D721Med (cell line): ENCODE results near the gene PSME3IP1.

Source experiments
- DNase-seq: peaks from one replicate; pipeline ENCODE4 v3.0.0; 2011; ENCODE audit warnings: low spot score; ENCODE audit not compliant: insufficient read length
- FAIRE-seq: peaks from 2 replicates; lab custom pipeline; 2011; peaks lifted over from hg19 to GRCh38; lab: Jason Lieb, UNC
- TF ChIP-seq, protein P1 (sequence below): IDR thresholded peaks from 2 replicates; pipeline ENCODE4 v1.5.1; 2012; ENCODE audit warnings: mild to moderate bottlenecking, control low read depth; ENCODE audit not compliant: insufficient read depth; ENCODE audit errors: missing control alignments

PSME3IP1 gene

DNA sequence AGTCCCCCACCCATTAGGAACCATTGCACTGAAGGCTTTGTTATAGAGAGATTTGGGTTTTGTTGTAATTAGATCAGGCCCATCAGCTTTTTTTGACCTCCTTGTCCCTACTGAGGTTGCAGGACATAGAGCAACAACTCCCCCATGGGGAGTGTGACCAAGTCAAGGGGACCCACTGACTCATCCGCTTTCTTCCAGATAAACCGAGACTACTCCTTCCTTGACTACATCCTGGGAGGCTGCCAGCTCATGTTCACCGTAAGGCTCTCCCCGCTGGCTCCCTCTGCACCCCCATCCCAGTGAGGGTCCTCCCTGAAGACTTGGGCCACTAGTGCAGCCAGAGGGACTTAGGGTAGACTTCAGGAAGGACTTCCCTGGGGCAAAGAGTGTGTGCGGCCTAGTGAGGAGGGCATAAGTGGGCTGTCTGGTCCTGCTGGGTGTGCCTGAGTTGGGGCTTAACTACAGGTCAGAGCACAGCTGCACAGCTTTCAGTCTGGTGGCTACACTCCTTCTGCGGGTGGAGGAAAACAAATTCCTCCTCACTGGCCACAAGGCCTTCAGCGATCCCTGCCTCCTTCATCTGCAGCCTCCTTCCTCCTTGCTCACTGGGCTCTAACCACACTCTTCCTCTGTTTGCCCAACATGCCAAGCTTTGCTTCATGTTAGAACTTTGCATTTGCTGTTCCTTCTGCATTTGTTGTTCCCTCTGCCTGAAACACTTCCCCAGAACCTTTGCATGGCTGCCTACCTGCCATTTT lies 62.4 kb downstream of the PSME3IP1 start:
- TF ChIP-seq, protein P1, sequence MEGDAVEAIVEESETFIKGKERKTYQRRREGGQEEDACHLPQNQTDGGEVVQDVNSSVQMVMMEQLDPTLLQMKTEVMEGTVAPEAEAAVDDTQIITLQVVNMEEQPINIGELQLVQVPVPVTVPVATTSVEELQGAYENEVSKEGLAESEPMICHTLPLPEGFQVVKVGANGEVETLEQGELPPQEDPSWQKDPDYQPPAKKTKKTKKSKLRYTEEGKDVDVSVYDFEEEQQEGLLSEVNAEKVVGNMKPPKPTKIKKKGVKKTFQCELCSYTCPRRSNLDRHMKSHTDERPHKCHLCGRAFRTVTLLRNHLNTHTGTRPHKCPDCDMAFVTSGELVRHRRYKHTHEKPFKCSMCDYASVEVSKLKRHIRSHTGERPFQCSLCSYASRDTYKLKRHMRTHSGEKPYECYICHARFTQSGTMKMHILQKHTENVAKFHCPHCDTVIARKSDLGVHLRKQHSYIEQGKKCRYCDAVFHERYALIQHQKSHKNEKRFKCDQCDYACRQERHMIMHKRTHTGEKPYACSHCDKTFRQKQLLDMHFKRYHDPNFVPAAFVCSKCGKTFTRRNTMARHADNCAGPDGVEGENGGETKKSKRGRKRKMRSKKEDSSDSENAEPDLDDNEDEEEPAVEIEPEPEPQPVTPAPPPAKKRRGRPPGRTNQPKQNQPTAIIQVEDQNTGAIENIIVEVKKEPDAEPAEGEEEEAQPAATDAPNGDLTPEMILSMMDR = no peak
- FAIRE-seq (no peak), DNase-seq (no peak)

GRCh38 chr16:57118461-57119084 lies 67.3 kb downstream of the PSME3IP1 start:
- DNase-seq (no peak), FAIRE-seq (no peak)
- TF ChIP-seq, protein P1 = no peak

DNA sequence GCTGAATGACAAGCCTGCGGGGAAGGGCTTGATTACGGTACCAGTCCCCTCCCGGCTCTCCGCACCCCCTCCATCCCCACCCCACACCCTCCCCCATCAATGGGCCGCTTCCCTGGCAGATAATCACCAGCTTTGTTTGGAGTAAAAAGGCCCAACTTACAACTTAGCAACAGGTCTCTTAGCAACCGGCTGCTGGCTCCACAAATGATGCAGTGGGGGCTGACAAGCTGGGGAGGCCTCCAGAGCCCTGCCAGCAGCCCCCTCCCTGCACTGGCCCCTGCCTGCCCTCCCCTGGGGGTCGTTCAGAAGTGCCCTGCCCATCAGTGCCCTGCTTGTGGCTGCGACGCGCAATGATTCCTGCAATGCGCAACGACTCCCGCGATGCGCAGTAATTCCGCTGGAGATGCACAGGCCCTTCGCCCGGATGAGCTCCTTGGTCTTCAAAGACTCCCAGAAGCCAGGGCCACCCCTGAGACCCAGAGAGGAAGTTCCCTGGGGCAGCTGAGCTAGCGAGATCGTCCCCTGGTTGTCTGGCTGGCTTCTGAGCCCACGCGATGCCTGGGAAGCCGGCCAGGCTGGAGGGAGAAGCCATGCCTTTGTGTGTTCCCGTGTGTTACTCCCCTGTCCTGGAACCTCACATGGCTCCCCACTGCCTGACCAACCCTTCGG lies 70.2 kb downstream of the PSME3IP1 start:
- DNase-seq (no peak), FAIRE-seq (no peak)
- TF ChIP-seq, protein P1 = no peak

- no peak for FAIRE-seq
- TF ChIP-seq, protein P1 = no peak
- DNase-seq = no peak
These were observed 70.7 kb downstream of the PSME3IP1 start for GRCh38 chr16:57115168-57115513.

DNA sequence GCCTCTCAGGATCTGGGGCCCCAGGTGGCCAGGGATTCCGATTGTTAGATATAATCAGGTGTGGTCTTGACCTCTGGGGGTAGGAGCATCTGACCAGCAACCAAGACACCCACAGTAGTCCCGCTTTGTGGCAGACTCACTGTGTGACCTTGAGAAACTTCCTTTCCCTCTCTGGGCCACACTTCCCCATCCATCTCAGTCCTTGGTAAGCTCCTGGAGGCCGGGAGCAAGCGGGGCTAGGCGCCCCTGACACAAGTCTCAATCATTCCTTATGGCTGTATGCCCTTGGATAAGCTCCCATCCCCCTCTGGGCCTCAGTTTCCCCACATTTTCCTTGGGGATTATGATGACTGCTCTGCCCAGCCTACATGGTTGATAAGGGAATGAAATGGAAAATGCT lies 72.2 kb downstream of the PSME3IP1 start:
- FAIRE-seq (no peak), DNase-seq (no peak)
- TF ChIP-seq, protein P1 = no peak

DNA sequence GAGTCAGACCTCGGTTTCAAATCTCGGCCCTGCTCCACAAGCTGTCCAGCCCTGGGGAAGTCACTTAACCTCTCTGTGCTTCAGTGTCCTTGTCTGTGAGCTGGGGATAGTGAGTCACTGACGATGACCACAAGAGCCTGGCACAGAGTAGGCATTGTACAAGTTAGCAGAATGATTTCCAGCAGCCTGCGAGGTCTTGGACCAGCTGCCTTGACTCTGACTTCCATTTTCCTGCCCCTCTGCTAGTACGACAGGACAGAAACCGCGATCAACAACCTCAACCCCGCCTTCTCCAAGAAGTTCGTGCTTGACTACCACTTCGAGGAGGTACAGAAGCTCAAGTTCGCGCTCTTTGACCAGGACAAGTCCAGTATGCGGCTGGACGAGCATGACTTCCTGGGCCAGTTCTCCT lies 72.8 kb downstream of the PSME3IP1 start:
- TF ChIP-seq, protein P1 = no peak
- DNase-seq = no peak
- no peak for FAIRE-seq
